ENCODE data around the gene ASAP2.

ASAP2 gene

GRCh38 chr2:9359463-9359862 is 152.9 kb downstream of the ASAP2 start:
- no peak for DNase-seq

GRCh38 chr2:9360110-9360509 is 153.5 kb downstream of the ASAP2 start:
- DNase-seq = no peak

DNA sequence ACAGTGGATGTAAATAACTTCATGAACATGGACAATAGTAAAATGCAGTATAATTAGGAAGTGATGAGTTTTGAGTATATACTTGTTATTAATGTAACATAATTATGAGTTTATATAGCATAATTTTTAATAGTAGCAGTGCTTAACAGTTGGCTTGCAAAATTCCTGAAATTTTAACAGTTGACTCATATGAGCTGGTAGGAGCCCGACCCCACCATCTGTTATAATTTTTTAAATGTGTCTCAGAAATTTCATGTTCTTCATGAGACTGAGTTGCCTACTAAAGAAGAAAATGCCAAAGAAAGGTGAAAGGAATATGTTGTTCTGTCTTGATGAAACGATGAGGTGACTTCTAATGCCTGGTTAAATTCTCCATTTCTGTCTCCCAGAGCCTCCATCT is 154.1 kb downstream of the ASAP2 start:
- DNase-seq = no peak

DNA sequence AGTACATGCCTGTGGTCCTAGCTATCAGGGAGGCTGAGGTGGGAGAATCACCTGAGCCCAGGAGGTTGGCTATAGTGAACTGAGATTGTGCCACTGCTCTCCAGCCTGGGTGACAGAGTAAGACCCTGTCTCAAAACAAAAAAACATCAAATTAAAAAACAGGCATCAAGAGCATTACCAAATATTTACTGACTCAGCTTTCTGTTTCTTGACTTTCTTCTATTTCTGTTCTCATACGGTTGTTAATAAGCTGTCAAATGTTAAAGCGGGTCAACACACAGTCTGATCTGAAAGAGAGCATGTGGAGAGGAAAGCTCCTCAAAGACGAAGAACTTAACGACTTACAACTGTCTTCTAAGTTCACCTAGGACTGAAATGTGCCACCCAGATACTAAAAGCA is 157.8 kb downstream of the ASAP2 start:
- no peak for DNase-seq

GRCh38 chr2:9364791-9365497 is 158.3 kb downstream of the ASAP2 start:
- DNase-seq = no peak

- no peak for DNase-seq
Observed at GRCh38 chr2:9365498-9366019, 158.9 kb downstream of the ASAP2 start.

DNA sequence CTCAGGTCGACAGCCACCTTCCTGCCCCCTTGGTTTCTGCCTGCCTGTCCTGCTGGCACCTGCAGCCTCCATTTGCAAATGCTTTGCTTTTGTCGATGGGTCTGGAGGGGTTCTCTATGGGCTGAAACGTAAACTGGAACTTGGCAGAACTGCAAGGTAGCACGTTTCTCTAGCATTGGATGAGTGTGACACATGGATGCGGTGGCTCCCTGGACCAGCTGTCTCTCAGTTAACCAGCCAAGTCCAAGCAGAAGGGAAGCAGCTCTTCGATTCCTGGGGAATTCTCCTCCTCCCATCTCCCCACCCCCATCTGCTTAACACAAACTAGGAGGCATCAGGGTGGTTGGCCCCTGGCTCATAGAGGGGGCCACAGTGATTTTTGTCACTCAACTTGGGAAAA is 159.4 kb downstream of the ASAP2 start:
- no peak for DNase-seq

- DNase-seq = no peak
Observed at GRCh38 chr2:9370746-9371145, 164.1 kb downstream of the ASAP2 start.

DNA sequence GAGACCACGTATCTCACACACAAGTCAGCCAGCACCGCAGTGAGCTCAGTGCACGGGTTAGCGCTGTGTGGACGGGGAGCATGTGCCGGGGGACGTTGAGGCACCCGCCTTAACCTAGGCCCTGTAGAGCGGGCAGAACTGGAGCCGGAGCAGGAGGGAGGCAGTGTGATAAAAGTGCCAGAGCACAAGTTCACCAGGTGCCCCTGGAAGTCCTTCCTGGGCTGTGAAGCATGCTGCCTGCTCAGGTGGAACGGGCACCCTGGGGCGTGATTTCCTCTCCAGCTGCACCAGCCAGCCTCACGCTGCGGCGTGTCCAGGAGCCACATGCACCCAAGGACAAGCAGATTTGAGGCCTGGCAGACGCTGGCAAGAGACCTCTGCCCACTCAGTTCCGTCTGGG is 166.4 kb downstream of the ASAP2 start:
- DNase-seq = no peak

DNA sequence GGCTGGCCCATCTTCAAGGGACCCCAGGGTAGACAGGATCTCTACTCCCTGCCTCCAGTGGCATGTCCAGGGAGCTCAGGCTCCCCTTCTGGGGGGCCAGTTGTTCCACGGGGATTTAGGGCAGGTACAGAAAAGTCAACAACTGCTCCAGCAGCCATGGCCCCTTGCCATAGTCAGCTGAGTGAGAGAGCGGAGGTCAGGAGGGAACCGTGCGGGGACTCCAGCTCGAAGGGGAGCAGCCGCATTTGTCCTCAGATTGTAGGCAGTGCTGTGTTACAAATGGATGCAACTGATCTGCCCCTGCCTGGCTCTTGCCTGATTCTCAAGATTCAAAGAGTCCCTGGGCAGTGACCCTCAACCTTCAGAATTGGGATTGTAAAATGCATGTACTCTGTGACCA is 166.9 kb downstream of the ASAP2 start:
- DNase-seq = no peak

- DNase-seq = no peak
Observed at GRCh38 chr2:9374071-9374730, 167.6 kb downstream of the ASAP2 start.

- no peak for DNase-seq
Observed at GRCh38 chr2:9375857-9376428, 169.3 kb downstream of the ASAP2 start.

DNA sequence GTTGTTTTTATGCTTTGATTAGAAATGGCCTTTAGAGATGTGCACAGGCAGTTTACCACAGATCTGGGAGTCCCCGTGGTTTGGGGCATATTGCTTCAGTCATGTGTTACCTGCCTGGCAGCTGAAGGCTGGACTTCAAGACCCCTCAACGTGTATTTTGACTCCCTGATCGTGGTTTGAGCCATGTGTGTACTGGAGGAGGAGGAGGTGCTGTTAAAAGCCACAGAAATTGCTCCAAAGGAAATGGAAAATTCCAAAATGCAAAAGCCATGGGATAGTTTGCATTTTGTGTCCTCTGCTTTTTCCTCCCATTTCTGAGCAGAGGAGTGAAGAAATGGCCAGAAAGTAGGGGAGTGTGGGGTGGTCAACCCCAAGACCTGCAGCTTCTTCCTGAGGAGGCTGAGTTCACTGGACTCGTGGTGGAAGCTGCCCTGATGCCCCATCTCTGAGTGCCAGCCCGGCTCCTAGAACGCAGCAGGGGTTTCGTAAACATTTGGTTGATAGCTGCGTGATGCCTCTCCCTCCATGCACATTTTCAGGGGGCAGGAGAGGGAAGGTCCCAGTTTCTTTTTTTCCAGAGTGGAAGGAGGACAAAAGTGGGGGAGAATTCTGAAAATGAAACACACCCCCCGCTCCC is 171.0 kb downstream of the ASAP2 start:
- no peak for DNase-seq

GRCh38 chr2:9378433-9379390 is 172.1 kb downstream of the ASAP2 start:
- no peak for DNase-seq

- DNase-seq = no peak
Observed at GRCh38 chr2:9379391-9379755, 172.8 kb downstream of the ASAP2 start.

GRCh38 chr2:9380702-9381628 is 174.4 kb downstream of the ASAP2 start:
- no peak for DNase-seq

- DNase-seq = no peak
Observed at GRCh38 chr2:9382604-9383235, 176.1 kb downstream of the ASAP2 start.

- DNase-seq = no peak
Observed at GRCh38 chr2:9384521-9384920, 177.9 kb downstream of the ASAP2 start.

GRCh38 chr2:9385841-9386240 is 179.2 kb downstream of the ASAP2 start:
- DNase-seq = no peak

DNA sequence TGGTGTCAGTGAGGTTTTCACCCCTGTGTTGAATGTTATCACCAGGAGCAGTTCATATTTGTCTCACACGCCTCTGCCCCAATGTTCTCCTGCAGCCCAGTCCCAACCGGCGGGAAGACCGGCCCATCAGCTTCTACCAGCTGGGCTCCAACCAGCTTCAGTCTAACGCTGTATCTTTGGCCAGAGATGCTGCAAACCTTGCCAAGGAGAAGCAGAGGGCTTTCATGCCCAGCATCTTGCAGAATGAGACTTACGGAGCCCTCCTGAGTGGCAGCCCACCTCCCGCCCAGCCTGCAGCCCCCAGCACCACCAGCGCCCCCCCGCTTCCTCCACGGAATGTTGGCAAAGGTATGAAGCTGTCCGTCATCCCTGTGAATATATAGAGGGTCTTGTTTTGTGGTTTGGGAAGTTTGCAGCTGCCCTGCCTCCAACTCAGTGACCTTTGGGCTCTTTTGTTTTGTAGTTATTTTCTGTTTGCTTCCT is 181.6 kb downstream of the ASAP2 start:
- DNase-seq = no peak

Data from inflammatory macrophage treated with lipopolysaccharide for 1 hour (primary cell).